ENCODE data around the gene NUDT9.
"Not testable (repeated sequence)": the region's sequence is repeated elsewhere in the genome, so short reads cannot be mapped to it uniquely, and the experiment has no call there.

- TF ChIP-seq, protein P1, sequence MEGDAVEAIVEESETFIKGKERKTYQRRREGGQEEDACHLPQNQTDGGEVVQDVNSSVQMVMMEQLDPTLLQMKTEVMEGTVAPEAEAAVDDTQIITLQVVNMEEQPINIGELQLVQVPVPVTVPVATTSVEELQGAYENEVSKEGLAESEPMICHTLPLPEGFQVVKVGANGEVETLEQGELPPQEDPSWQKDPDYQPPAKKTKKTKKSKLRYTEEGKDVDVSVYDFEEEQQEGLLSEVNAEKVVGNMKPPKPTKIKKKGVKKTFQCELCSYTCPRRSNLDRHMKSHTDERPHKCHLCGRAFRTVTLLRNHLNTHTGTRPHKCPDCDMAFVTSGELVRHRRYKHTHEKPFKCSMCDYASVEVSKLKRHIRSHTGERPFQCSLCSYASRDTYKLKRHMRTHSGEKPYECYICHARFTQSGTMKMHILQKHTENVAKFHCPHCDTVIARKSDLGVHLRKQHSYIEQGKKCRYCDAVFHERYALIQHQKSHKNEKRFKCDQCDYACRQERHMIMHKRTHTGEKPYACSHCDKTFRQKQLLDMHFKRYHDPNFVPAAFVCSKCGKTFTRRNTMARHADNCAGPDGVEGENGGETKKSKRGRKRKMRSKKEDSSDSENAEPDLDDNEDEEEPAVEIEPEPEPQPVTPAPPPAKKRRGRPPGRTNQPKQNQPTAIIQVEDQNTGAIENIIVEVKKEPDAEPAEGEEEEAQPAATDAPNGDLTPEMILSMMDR (IDR thresholded peaks at IDR 0.05; ENCODE audit: poor library complexity): not testable (repeated sequence)
- not testable (repeated sequence) for TF ChIP-seq EZH2phosphoT487 (IDR thresholded peaks at IDR 0.05; ENCODE audit: low read depth, severe bottlenecking, unreplicated experiment)
These were observed 18.6 kb upstream of the NUDT9 start for GRCh38 chr4:87403732-87404131.
